ENCODE measurements around the gene FAF2. TPM values are rescaled to one million over a fixed set of nuclear protein-coding genes. Genes with fewer than 3 reads are reported as not detected.
"Not testable (repeated sequence)": the region's sequence is repeated elsewhere in the genome, so short reads cannot be mapped to it uniquely, and the experiment has no call there.

Gene FAF2
- total RNA-seq, 2 donors from 2014 or later: 23.0 to 31.2 TPM

- H3K9me3 ChIP-seq: no peaks in the 10 kb centered on the region
- ATAC-seq (ENCODE audit: insufficient number of reproducible peaks, low FRiP score, low read depth): no peak
- no peak overlapping the region for H3K4me3 ChIP-seq
- H3K27ac ChIP-seq: no peak overlapping the region
- no peaks in the 10 kb centered on the region for H3K27me3 ChIP-seq (replicated peaks; ENCODE audit: insufficient read depth)
- no peak for DNase-seq (ENCODE audit: low spot score)
- no peaks in the 10 kb centered on the region for H3K4me1 ChIP-seq (ENCODE audit: control insufficient read depth in 1 of 2, low read depth in 2 of 2)
- no peaks in the 10 kb centered on the region for H3K36me3 ChIP-seq
- TF ChIP-seq CTCF (IDR thresholded peaks at IDR 0.05): no peak
Measured at GRCh38 chr5:176549871-176550270, 101.7 kb downstream of the FAF2 start.

- DNase-seq (ENCODE audit: low spot score) (no peak), ATAC-seq (ENCODE audit: insufficient number of reproducible peaks, low FRiP score, low read depth) (no peak)
- Histone ChIP-seq H3K27ac (no peak overlapping the region), H3K27me3 (replicated peaks; ENCODE audit: insufficient read depth) (no peaks in the 10 kb centered on the region), H3K9me3 (no peaks in the 10 kb centered on the region), H3K4me1 (ENCODE audit: control insufficient read depth in 1 of 2, low read depth in 2 of 2) (no peaks in the 10 kb centered on the region), H3K4me3 (no peak overlapping the region), H3K36me3 (no peaks in the 10 kb centered on the region)
- TF ChIP-seq CTCF (IDR thresholded peaks at IDR 0.05): no peak
Measured at GRCh38 chr5:176550275-176550831, 102.2 kb downstream of the FAF2 start.

- not testable (repeated sequence) for ATAC-seq (ENCODE audit: insufficient number of reproducible peaks, low FRiP score, low read depth); H3K4me3 ChIP-seq; DNase-seq (ENCODE audit: low spot score); H3K27ac ChIP-seq; H3K4me1 ChIP-seq (ENCODE audit: control insufficient read depth in 1 of 2, low read depth in 2 of 2); H3K36me3 ChIP-seq; H3K27me3 ChIP-seq (replicated peaks; ENCODE audit: insufficient read depth); H3K9me3 ChIP-seq
Measured at GRCh38 chr5:176550937-176551336, 102.8 kb downstream of the FAF2 start.

- Histone ChIP-seq H3K4me3 (no peak overlapping the region), H3K36me3 (no peaks in the 10 kb centered on the region), H3K4me1 (ENCODE audit: control insufficient read depth in 1 of 2, low read depth in 2 of 2) (no peaks in the 10 kb centered on the region), H3K9me3 (no peaks in the 10 kb centered on the region), H3K27me3 (replicated peaks; ENCODE audit: insufficient read depth) (no peaks in the 10 kb centered on the region), H3K27ac (no peak overlapping the region)
- DNase-seq (ENCODE audit: low spot score) (no peak), ATAC-seq (ENCODE audit: insufficient number of reproducible peaks, low FRiP score, low read depth) (no peak)
- no peak for TF ChIP-seq CTCF (IDR thresholded peaks at IDR 0.05)
Measured at GRCh38 chr5:176552332-176552869, 104.2 kb downstream of the FAF2 start.

GRCh38 chr5:176553260-176554085, 105.3 kb downstream of the FAF2 start:
- TF ChIP-seq CTCF (IDR thresholded peaks at IDR 0.05): no peak
- no peak for ATAC-seq (ENCODE audit: insufficient number of reproducible peaks, low FRiP score, low read depth)
- Histone ChIP-seq H3K4me1 (ENCODE audit: control insufficient read depth in 1 of 2, low read depth in 2 of 2) (no peaks in the 10 kb centered on the region), H3K27ac (no peak overlapping the region), H3K4me3 (no peak overlapping the region), H3K27me3 (replicated peaks; ENCODE audit: insufficient read depth) (no peaks in the 10 kb centered on the region), H3K9me3 (no peaks in the 10 kb centered on the region), H3K36me3 (no peaks in the 10 kb centered on the region)
- no peak for DNase-seq (ENCODE audit: low spot score)
